ENCODE data around the gene TBX10. TPM values are rescaled to one million over a fixed set of nuclear protein-coding genes. Genes with fewer than 3 reads are reported as not detected.

TBX10 gene
- total RNA-seq, 1 experiment from 2014 or later = not detected

DNA sequence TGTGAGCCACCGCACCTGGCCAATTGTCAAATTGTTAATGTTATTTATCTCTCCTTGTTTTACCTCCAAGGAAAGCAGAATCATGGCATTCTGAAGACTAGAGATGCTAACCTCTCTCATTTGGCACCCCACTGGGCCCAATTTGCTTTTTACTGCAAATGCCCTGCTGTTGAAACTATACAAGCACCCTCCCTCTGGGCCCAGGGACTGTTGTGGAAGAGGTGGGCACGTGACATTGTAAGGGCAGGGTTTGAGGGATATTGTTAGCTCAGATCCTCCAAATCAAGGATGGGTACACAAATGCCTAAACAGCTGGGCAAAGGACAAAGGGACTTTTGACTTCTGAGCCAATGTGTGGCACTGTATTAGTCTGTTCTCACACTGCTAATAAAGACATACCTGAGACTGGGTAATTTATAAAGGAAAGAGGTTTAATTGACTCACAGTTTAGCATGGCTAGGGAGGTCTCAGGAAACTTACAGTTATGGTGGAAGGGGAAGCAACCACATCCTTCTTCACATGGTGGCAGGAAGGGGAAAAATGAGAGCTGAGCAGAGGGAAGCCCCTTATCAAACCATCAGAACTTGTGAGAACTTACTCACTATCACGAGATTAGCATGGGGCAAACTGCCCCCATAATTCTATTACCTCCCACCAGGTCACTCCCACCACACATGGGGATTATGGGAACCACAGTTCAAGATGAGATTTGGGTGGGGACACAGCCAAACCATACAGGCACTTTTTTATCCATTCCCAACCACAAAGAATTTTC, 41.3 kb upstream of the TBX10 start:
- POLR2A ChIA-PET = no interaction called here
- CTCF ChIA-PET = no interaction called here
- H3K4me3 ChIP-seq (ENCODE audit: low read depth in 2 of 2, low read length in 2 of 2) = no peak overlapping the region
- no peak overlapping the region for H3K27ac ChIP-seq (ENCODE audit: low read length)
- H3K4me1 ChIP-seq (ENCODE audit: control insufficient read depth, insufficient read depth, low read length) = no peaks in the 10 kb centered on the region
- DNase-seq (ENCODE audit: low read depth, low spot score) (no peak), ATAC-seq (no peak)
- H3K36me3 ChIP-seq (ENCODE audit: control insufficient read depth, insufficient read depth, low read length) = no peaks in the 10 kb centered on the region
- no peak for TF ChIP-seq TCF7L2 (IDR thresholded peaks at IDR 0.05; ENCODE audit: low read depth, low read length)
- TF ChIP-seq POLR2AphosphoS5 (IDR thresholded peaks at IDR 0.05; ENCODE audit: low read depth, low read length) = no peak
- TF ChIP-seq REST (IDR thresholded peaks at IDR 0.05; ENCODE audit: insufficient read depth in 1 of 2, low read depth in 2 of 2, low read length in 1 of 2) = no peak
- TF ChIP-seq, protein P1, sequence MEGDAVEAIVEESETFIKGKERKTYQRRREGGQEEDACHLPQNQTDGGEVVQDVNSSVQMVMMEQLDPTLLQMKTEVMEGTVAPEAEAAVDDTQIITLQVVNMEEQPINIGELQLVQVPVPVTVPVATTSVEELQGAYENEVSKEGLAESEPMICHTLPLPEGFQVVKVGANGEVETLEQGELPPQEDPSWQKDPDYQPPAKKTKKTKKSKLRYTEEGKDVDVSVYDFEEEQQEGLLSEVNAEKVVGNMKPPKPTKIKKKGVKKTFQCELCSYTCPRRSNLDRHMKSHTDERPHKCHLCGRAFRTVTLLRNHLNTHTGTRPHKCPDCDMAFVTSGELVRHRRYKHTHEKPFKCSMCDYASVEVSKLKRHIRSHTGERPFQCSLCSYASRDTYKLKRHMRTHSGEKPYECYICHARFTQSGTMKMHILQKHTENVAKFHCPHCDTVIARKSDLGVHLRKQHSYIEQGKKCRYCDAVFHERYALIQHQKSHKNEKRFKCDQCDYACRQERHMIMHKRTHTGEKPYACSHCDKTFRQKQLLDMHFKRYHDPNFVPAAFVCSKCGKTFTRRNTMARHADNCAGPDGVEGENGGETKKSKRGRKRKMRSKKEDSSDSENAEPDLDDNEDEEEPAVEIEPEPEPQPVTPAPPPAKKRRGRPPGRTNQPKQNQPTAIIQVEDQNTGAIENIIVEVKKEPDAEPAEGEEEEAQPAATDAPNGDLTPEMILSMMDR (IDR thresholded peaks at IDR 0.05) = no peak
- TF ChIP-seq SIN3A (IDR thresholded peaks at IDR 0.05; ENCODE audit: borderline replicate concordance, insufficient read depth, low read depth, low read length) = no peak
- intact Hi-C loops (cut with micrococcal nuclease; ENCODE audit: unreplicated experiment) (no loop called here), in situ Hi-C loops (cut with HindIII; ENCODE audit: low pct_unique_long_range_greater_than_20kb, low sequenced_read_pairs) (no loop called here)
- no peaks in the 10 kb centered on the region for H3K9me3 ChIP-seq (ENCODE audit: control insufficient read depth, insufficient read depth, low read depth, low read length)
- no peaks in the 10 kb centered on the region for H3K27me3 ChIP-seq (ENCODE audit: control insufficient read depth, insufficient read depth, low read length)
- no TSS peak for BruUV-seq (replicated peaks)

GRCh38 chr11:67675058-67675747, 35.6 kb upstream of the TBX10 start:
- no peak for ATAC-seq
- Histone ChIP-seq H3K27ac (ENCODE audit: low read length) (no peak overlapping the region), H3K27me3 (ENCODE audit: control insufficient read depth, insufficient read depth, low read length) (no peaks in the 10 kb centered on the region; the same call in 1 of the 2 replicates), H3K9me3 (ENCODE audit: control insufficient read depth, insufficient read depth, low read depth, low read length) (no peaks in the 10 kb centered on the region), H3K36me3 (ENCODE audit: control insufficient read depth, insufficient read depth, low read length) (no peaks in the 10 kb centered on the region), H3K4me3 (ENCODE audit: low read depth in 2 of 2, low read length in 2 of 2) (no peak overlapping the region), H3K4me1 (ENCODE audit: control insufficient read depth, insufficient read depth, low read length) (no peaks in the 10 kb centered on the region)
- CTCF ChIA-PET = interaction anchor here (0.6 kb wide), 1 partner anchor 23 kb away, joined by 3 read pairs; no protein-coding TSS in a partner anchor
- no peak for DNase-seq (ENCODE audit: low read depth, low spot score)
- in situ Hi-C loops (cut with HindIII; ENCODE audit: low pct_unique_long_range_greater_than_20kb, low sequenced_read_pairs) = no loop called here
- BruUV-seq (replicated peaks) = no TSS peak
- POLR2A ChIA-PET = no interaction called here
- TF ChIP-seq, protein P1 (IDR thresholded peaks at IDR 0.05) = no peak
- TF ChIP-seq REST (IDR thresholded peaks at IDR 0.05; ENCODE audit: insufficient read depth in 1 of 2, low read depth in 2 of 2, low read length in 1 of 2) (no peak), TCF7L2 (IDR thresholded peaks at IDR 0.05; ENCODE audit: low read depth, low read length) (no peak), POLR2AphosphoS5 (IDR thresholded peaks at IDR 0.05; ENCODE audit: low read depth, low read length) (no peak), SIN3A (IDR thresholded peaks at IDR 0.05; ENCODE audit: borderline replicate concordance, insufficient read depth, low read depth, low read length) (no peak)
- intact Hi-C loops (cut with micrococcal nuclease; ENCODE audit: unreplicated experiment) = no loop called here
